Thoracic aorta (tissue), 2 donors: Measurements from ENCODE around the gene CCM2L. TPM values are rescaled to one million over a fixed set of nuclear protein-coding genes. Genes with fewer than 3 reads are reported as not detected.

Source experiments
- ATAC-seq: fragments of 150-250 bp; one replicate; pipeline ENCODE4 v1.8.0; 2017; ENCODE audit warnings: low read depth; ENCODE audit not compliant: insufficient number of reproducible peaks, low FRiP score
- DNase-seq: peaks from one replicate; pipeline ENCODE4 v3.0.0-alpha.2; 2020; ENCODE audit warnings: low spot score
- H3K27ac ChIP-seq, 2 donors: fragments of 200-600 bp; sonication (generic); 1 replicate in 1 of 2; 2 replicates in 1 of 2; pipeline ENCODE4 v1.5.1; 2016; ENCODE audit warnings: mild to moderate bottlenecking in 2 of 2, moderate library complexity in 2 of 2
- H3K27me3 ChIP-seq: fragments of 200-600 bp; sonication (generic); replicated peaks from 2 replicates; pipeline ENCODE4 v1.6.0; 2016; ENCODE audit warnings: mild to moderate bottlenecking; ENCODE audit not compliant: insufficient read depth
- H3K36me3 ChIP-seq: fragments of 200-600 bp; sonication (generic); one replicate; pipeline ENCODE4 v1.5.1; 2016
- H3K4me1 ChIP-seq, 2 donors: fragments of 200-600 bp; sonication (generic); 1 replicate in 1 of 2; 2 replicates in 1 of 2; pipeline versions ENCODE4 v1.5.1 to v1.6.0; 2016; ENCODE audit warnings: low read depth in 2 of 2, mild to moderate bottlenecking in 1 of 2; ENCODE audit not compliant: control insufficient read depth in 1 of 2
- H3K4me3 ChIP-seq: fragments of 200-600 bp; sonication (generic); 2 replicates; pipeline ENCODE4 v1.5.1; 2016; ENCODE audit warnings: mild to moderate bottlenecking
- H3K9me3 ChIP-seq: fragments of 200-600 bp; sonication (generic); 2 replicates; pipeline ENCODE4 v1.5.1; 2016
- total RNA-seq, 2 donors: library from RNA; depleted of rRNA; stranded (reverse); fragments of >200 nt; gene quantifications; one replicate each; pipeline versions ENCODE4 v1.1.0 to v1.2.3, GENCODE V29; 2016
- TF ChIP-seq, protein P1 (sequence below): fragments of 200-600 bp; sonication (generic); IDR thresholded peaks from one replicate; pipeline ENCODE4 v1.5.1; 2019; ENCODE audit warnings: antibody characterized with exemption

Gene CCM2L
- total RNA-seq, 2 donors from 2014 or later, result 2.7 to 6.4 TPM

DNA sequence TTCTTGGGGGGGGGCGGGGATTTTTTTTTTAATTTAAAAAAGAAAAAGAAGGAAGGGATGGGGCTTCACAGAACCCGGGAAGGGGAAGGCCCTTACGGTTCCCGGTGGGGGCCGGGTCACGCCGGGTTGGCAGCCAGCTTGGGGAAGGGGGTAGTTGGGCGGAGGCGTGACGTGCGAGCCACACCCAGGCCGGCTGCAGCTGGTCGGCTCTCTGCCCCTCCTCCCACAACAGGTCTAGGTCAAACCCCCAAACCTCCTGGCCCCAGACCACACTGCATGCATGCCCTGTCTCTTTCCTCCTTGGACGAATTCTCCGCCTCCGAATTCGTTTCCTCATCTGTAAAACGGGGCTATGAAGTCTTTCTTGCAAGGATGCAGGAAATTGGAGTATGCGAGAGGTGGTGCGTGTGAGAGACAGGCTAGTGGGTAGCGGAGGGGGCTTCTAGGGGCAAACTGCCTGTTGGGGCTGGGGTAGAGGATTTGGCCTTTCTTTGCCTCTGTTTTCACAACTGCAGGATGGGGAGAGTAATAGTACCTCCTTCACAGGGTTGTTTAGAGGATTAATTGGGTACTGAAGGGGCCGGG lies 42.6 kb downstream of the CCM2L start:
- TF ChIP-seq, protein P1, sequence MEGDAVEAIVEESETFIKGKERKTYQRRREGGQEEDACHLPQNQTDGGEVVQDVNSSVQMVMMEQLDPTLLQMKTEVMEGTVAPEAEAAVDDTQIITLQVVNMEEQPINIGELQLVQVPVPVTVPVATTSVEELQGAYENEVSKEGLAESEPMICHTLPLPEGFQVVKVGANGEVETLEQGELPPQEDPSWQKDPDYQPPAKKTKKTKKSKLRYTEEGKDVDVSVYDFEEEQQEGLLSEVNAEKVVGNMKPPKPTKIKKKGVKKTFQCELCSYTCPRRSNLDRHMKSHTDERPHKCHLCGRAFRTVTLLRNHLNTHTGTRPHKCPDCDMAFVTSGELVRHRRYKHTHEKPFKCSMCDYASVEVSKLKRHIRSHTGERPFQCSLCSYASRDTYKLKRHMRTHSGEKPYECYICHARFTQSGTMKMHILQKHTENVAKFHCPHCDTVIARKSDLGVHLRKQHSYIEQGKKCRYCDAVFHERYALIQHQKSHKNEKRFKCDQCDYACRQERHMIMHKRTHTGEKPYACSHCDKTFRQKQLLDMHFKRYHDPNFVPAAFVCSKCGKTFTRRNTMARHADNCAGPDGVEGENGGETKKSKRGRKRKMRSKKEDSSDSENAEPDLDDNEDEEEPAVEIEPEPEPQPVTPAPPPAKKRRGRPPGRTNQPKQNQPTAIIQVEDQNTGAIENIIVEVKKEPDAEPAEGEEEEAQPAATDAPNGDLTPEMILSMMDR, result no peak
- no peaks in the 10 kb centered on the region for H3K36me3 ChIP-seq
- H3K4me1 ChIP-seq, result peaks cover 0 to 15% of the 10 kb centered on the region in 2 donors
- peak overlapping the region; percentile 70 for H3K4me3 ChIP-seq
- DNase-seq (no peak), ATAC-seq (no peak)
- no peaks in the 10 kb centered on the region for H3K9me3 ChIP-seq
- peaks cover 6% of the 10 kb centered on the region for H3K27me3 ChIP-seq
- peak overlapping the region; percentile 22 to 55 for H3K27ac ChIP-seq

DNA sequence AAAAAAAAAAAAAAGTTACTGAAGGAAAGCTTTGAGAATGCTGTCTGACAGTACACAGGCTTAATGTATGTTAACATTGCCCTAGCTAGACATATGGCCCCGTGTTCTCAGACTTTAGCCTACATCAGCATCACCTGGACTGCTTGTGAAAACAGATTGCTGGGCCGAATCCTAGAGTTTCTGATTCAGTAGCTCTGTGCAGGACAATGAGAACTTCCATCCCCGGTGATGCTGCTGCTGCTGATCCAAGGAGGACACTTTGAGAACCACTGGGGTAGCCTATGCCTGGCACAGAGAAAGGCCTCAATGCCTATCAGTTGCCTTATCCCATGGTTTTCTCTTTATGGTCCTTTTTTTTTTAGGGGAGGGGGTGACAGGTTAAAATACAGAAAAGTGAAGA lies 43.4 kb downstream of the CCM2L start:
- Histone ChIP-seq H3K9me3 (no peaks in the 10 kb centered on the region), H3K27me3 (peaks cover 6% of the 10 kb centered on the region), H3K27ac (no peak overlapping the region), H3K4me3 (no peak overlapping the region), H3K36me3 (no peaks in the 10 kb centered on the region), H3K4me1 (peaks cover 0 to 15% of the 10 kb centered on the region in 2 donors)
- TF ChIP-seq, protein P1, result no peak
- ATAC-seq (no peak), DNase-seq (no peak)

DNA sequence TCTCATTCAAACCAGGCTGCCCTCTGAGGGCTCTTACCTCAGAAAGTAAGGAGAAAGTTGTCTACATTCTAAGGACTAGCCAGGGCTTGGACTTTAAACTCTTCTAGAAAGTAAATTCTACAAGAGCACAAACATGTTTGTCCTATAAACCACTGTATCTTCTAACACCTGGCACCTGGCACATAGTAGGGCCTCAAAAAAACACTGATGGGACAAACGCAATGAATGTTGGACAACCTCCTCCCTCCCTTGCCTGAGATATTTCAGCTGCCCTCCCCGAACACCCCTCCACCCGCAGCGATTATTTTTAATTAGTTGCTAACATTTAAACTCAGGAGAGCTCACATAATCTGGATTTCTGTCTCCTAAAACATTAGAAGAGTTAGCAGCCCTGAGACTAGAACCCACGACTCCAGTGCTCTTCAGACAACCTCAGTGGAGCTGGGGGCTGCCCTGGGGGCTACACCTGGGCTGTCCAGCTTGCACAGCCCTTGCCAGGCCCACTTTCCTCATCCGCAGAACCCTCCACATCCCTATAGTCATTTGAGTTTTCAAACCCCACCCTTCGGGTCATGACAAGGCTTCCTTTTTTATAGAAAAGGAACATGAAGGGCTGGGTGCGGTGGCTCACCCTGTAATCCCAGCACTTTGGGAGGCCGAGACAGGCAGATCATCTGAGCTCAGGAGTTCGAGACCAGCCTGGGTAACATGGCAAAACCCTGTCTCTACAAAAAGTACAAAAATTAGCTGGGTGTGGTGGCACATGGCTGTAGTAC lies 46.7 kb downstream of the CCM2L start:
- peaks cover 0 to 8% of the 10 kb centered on the region in 2 donors for H3K4me1 ChIP-seq
- H3K27me3 ChIP-seq, result peaks cover 6% of the 10 kb centered on the region
- H3K4me3 ChIP-seq, result no peak overlapping the region
- no peaks in the 10 kb centered on the region for H3K9me3 ChIP-seq
- ATAC-seq (no peak), DNase-seq (no peak)
- no peak overlapping the region for H3K27ac ChIP-seq
- TF ChIP-seq, protein P1, result no peak
- H3K36me3 ChIP-seq, result no peaks in the 10 kb centered on the region

DNA sequence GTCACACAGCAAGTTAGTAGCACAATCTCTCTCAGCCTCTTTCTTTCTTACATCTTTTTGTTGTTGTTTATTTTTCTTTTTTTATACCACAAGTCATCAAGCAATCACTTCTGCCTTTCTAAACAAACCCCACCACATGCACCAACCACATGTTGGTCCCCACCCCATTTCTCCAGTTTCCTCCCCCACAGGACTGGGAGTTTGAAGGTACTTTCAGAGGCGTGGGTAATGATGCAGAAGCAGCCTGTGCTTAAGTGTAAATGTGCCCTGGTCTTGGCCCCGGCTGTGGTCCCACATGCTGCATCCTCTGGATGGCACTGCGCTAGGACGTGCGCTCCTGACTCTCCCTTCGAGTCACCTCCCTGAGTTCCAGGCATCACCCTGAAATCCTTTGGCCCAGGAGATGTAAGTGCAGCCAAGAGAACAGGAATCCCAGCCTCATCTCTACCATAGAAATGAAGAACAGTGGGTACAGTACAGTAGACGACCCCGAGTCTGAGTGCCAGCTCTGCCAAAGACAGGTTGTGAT lies 47.5 kb downstream of the CCM2L start:
- H3K36me3 ChIP-seq, result no peaks in the 10 kb centered on the region
- TF ChIP-seq, protein P1, result no peak
- DNase-seq, result no peak
- no peak for ATAC-seq
- peaks cover 0 to under 1% of the 10 kb centered on the region in 2 donors for H3K4me1 ChIP-seq
- H3K27ac ChIP-seq, result no peak overlapping the region
- H3K27me3 ChIP-seq, result peaks cover 5% of the 10 kb centered on the region
- H3K9me3 ChIP-seq, result no peaks in the 10 kb centered on the region
- H3K4me3 ChIP-seq, result no peak overlapping the region

DNA sequence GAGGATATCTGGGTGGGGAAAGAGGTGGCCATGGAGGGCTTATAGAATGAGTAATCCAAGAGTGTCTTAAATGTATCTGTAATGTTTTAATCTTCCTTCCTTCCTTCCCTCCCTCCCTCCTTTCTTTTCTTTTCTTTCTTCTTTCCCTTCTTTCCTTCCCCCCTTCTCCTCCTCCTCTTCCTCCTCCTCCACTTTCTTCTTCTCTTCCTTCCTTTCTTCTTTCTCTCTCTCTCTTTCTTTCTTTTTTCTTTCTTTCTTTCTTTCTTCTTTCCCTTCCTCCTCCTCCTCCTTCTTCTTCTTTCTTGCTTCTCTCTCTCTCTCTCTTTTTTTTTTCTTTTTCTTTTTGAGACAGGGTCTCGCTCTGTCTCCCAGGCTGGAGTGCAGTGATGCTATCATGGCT lies 49.0 kb downstream of the CCM2L start:
- TF ChIP-seq, protein P1, result no peak
- ATAC-seq (no peak), DNase-seq (no peak)
- H3K4me3 ChIP-seq, result no peak overlapping the region
- no peaks in the 10 kb centered on the region for H3K36me3 ChIP-seq
- no peak overlapping the region for H3K27ac ChIP-seq
- H3K9me3 ChIP-seq, result no peaks in the 10 kb centered on the region
- no peaks in the 10 kb centered on the region for H3K4me1 ChIP-seq
- no peaks in the 10 kb centered on the region for H3K27me3 ChIP-seq
